Measurements from ENCODE around the gene SLC40A1. TPM values are rescaled to one million over a fixed set of nuclear protein-coding genes. Genes with fewer than 3 reads are reported as not detected.

SLC40A1 gene
- total RNA-seq, 1 experiment from 2014 or later: 109 TPM

DNA sequence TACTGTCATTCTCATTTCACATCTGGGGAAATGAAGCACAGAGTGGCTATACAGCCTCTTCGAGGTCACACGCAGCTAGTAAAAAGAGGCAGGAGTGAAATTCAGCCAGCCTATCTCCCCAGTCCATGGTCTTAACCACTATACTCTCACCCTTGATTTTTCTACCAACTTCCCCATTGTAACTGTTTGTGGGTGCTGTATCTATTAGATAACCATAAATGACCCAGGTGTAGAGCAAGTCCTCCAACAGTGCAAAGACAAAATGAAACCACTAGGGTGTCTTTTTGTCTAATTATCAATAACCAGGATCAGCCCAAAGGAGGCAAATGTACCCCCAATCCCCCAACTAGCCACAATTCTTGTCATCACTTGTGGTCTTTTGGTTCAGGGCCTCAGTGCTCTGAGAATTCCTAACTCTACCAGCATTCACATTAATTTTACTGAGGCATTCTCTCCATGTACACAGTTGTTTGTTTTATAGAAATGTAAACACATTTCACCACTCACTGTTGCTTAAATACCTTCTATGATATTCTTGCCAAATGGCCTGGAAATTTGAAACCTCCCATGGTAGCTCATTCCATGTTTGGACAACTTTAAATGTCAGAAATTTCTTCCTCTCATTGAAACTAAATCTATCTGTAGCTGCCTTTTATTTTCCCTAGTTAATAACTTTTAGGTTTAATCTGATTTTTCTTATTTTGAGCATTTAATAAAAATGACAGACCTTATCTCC, 58.7 kb downstream of the SLC40A1 start:
- no peak for DNase-seq

DNA sequence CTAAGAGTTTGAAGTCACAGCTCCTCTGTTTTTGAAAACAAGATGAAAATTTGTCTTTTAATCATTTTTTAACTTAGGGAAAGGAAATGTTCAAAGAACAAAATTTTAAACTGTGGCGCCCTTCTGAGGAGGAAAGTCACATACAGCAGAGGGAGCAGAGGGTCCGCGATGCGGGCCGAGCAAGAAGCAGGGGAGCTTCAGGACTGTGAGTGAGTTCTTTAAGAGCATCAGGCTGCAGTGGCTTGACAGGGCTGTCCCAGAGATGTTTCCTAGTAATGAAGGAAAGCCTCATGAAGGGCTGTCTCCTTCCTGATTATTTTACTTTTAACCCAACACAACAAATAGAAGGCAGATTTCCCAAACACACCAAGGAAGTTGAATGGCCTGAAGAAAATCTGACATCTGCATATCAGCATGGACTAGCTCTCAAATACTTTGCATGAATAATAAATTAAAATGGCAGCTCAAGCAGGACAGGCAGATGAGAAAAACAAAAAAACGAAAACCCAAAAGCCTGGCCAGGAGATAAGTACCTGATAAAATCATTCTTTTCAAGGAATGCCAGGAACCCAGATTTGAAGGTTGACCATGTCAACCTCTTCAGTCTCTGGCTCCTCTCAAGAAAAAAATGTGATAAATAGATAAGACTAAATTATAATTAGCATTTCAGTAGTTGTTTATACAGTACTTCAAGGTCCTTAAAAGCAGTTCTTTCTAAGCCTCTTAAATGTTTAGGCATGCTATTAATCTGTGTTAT, 60.8 kb downstream of the SLC40A1 start:
- BruUV-seq (replicated peaks): no TSS peak
- H3K9me3 Mint-ChIP-seq (ENCODE audit: unreplicated experiment): peaks cover 13% of the 10 kb centered on the region

More for the DNA sequence above, 58.7 kb downstream of the SLC40A1 start:
- POLR2A ChIA-PET: interaction anchor here (1.6 kb wide), 1 partner anchor 59 kb away, joined by 4 read pairs; the partner anchor contains the start of gene SLC40A1
- H3K36me3 Mint-ChIP-seq (ENCODE audit: insufficient read depth, unreplicated experiment): no peaks in the 10 kb centered on the region
- H3K27me3 Mint-ChIP-seq (ENCODE audit: insufficient read depth, unreplicated experiment): no peaks in the 10 kb centered on the region
- H3K4me3 ChIP-seq (ENCODE audit: low read depth, low read length): no peak overlapping the region
- no peaks in the 10 kb centered on the region for H3K27me3 ChIP-seq (replicated peaks; ENCODE audit: control insufficient read depth, insufficient read depth, low read length)
- TF ChIP-seq, protein P1, sequence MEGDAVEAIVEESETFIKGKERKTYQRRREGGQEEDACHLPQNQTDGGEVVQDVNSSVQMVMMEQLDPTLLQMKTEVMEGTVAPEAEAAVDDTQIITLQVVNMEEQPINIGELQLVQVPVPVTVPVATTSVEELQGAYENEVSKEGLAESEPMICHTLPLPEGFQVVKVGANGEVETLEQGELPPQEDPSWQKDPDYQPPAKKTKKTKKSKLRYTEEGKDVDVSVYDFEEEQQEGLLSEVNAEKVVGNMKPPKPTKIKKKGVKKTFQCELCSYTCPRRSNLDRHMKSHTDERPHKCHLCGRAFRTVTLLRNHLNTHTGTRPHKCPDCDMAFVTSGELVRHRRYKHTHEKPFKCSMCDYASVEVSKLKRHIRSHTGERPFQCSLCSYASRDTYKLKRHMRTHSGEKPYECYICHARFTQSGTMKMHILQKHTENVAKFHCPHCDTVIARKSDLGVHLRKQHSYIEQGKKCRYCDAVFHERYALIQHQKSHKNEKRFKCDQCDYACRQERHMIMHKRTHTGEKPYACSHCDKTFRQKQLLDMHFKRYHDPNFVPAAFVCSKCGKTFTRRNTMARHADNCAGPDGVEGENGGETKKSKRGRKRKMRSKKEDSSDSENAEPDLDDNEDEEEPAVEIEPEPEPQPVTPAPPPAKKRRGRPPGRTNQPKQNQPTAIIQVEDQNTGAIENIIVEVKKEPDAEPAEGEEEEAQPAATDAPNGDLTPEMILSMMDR (IDR thresholded peaks at IDR 0.05; ENCODE audit: insufficient read depth in 1 of 2, low read depth in 1 of 2, low read length in 1 of 2, severe bottlenecking in 1 of 2, unreplicated experiment in 1 of 2): no peak
- CTCF ChIA-PET: no interaction called here
- H3K27ac Mint-ChIP-seq (ENCODE audit: unreplicated experiment): peak overlapping the region; percentile 23
- H3K4me3 Mint-ChIP-seq (ENCODE audit: unreplicated experiment): no peak overlapping the region
- intact Hi-C loops (cut with micrococcal nuclease; ENCODE audit: unreplicated experiment): loop anchor here (1.0 kb wide), 1 partner anchor 20 kb away; no protein-coding TSS in a partner anchor
- peaks cover 20% of the 10 kb centered on the region for H3K4me1 ChIP-seq
- H3K9me3 Mint-ChIP-seq (ENCODE audit: unreplicated experiment): peaks cover 8% of the 10 kb centered on the region
- H3K36me3 ChIP-seq (ENCODE audit: control insufficient read depth, insufficient read depth, low read length): no peaks in the 10 kb centered on the region
- H3K9me3 ChIP-seq: no peaks in the 10 kb centered on the region
- no TSS peak for BruUV-seq (replicated peaks)
- peaks cover 20% of the 10 kb centered on the region for H3K4me1 Mint-ChIP-seq (ENCODE audit: low read depth, unreplicated experiment)

More for the DNA sequence above, 60.8 kb downstream of the SLC40A1 start:
- ChIA-PET POLR2A (interaction anchor here (0.6 kb wide), 1 partner anchor 29 kb away, joined by 3 read pairs; no protein-coding TSS in a partner anchor), CTCF (no interaction called here)
- peaks cover 20% of the 10 kb centered on the region for H3K4me1 Mint-ChIP-seq (ENCODE audit: low read depth, unreplicated experiment)
- intact Hi-C loops (cut with micrococcal nuclease; ENCODE audit: unreplicated experiment): no loop called here
- peaks cover 20% of the 10 kb centered on the region for H3K4me1 ChIP-seq
- H3K9me3 ChIP-seq: no peaks in the 10 kb centered on the region
- no peaks in the 10 kb centered on the region for H3K36me3 ChIP-seq (ENCODE audit: control insufficient read depth, insufficient read depth, low read length)
- no peaks in the 10 kb centered on the region for H3K27me3 ChIP-seq (replicated peaks; ENCODE audit: control insufficient read depth, insufficient read depth, low read length)
- H3K27ac Mint-ChIP-seq (ENCODE audit: unreplicated experiment): no peak overlapping the region
- H3K36me3 Mint-ChIP-seq (ENCODE audit: insufficient read depth, unreplicated experiment): no peaks in the 10 kb centered on the region
- no peaks in the 10 kb centered on the region for H3K27me3 Mint-ChIP-seq (ENCODE audit: insufficient read depth, unreplicated experiment)
- TF ChIP-seq, protein P1 (IDR thresholded peaks at IDR 0.05; ENCODE audit: insufficient read depth in 1 of 2, low read depth in 1 of 2, low read length in 1 of 2, severe bottlenecking in 1 of 2, unreplicated experiment in 1 of 2): no peak
- DNase-seq: no peak
- no peak overlapping the region for H3K4me3 ChIP-seq (ENCODE audit: low read depth, low read length)
- no peak overlapping the region for H3K4me3 Mint-ChIP-seq (ENCODE audit: unreplicated experiment)

Measured in Caco-2 (cell line).